Measurements from ENCODE around the gene SPTAN1.
A peak's percentile ranks its signal among the peaks of the same experiment; 100 is the strongest.

The SPTAN1 gene

GRCh38 chr9:128532581-128532980, 19.8 kb upstream of the SPTAN1 start:
- no peak for TF ChIP-seq JUND (IDR thresholded peaks at IDR 0.05; ENCODE audit: low read depth)
- DNase-seq (ENCODE audit: low read depth in 1 of 2, low spot score in 1 of 2) = no peak
- in situ Hi-C loops (cut with HindIII; ENCODE audit: low pct_unique_long_range_greater_than_20kb, low sequenced_read_pairs) = no loop called here

- TF ChIP-seq JUND (IDR thresholded peaks at IDR 0.05; ENCODE audit: low read depth) = no peak
- no peak for DNase-seq (ENCODE audit: low read depth in 1 of 2, low spot score in 1 of 2)
- in situ Hi-C loops (cut with HindIII; ENCODE audit: low pct_unique_long_range_greater_than_20kb, low sequenced_read_pairs) = no loop called here
These were observed 11.6 kb upstream of the SPTAN1 start for GRCh38 chr9:128540634-128541360.

- TF ChIP-seq JUND (IDR thresholded peaks at IDR 0.05; ENCODE audit: low read depth) = no peak
- in situ Hi-C loops (cut with HindIII; ENCODE audit: low pct_unique_long_range_greater_than_20kb, low sequenced_read_pairs) = no loop called here
- DNase-seq (ENCODE audit: low read depth in 1 of 2, low spot score in 1 of 2) = no peak
These were observed 5.9 kb upstream of the SPTAN1 start for GRCh38 chr9:128546504-128546903.

- no peak for DNase-seq (ENCODE audit: low read depth in 1 of 2, low spot score in 1 of 2)
- no peak for TF ChIP-seq JUND (IDR thresholded peaks at IDR 0.05; ENCODE audit: low read depth)
- in situ Hi-C loops (cut with HindIII; ENCODE audit: low pct_unique_long_range_greater_than_20kb, low sequenced_read_pairs) = no loop called here
These were observed 3.5 kb upstream of the SPTAN1 start for GRCh38 chr9:128548876-128549275.

GRCh38 chr9:128550226-128550625, 2.2 kb upstream of the SPTAN1 start:
- DNase-seq (ENCODE audit: low read depth in 1 of 2, low spot score in 1 of 2) = no peak
- no peak for TF ChIP-seq JUND (IDR thresholded peaks at IDR 0.05; ENCODE audit: low read depth)
- in situ Hi-C loops (cut with HindIII; ENCODE audit: low pct_unique_long_range_greater_than_20kb, low sequenced_read_pairs) = no loop called here

GRCh38 chr9:128550770-128551656, 1.4 kb upstream of the SPTAN1 start:
- TF ChIP-seq JUND (IDR thresholded peaks at IDR 0.05; ENCODE audit: low read depth) = no peak
- DNase-seq (ENCODE audit: low read depth in 1 of 2, low spot score in 1 of 2) = no peak
- in situ Hi-C loops (cut with HindIII; ENCODE audit: low pct_unique_long_range_greater_than_20kb, low sequenced_read_pairs) = no loop called here

DNA sequence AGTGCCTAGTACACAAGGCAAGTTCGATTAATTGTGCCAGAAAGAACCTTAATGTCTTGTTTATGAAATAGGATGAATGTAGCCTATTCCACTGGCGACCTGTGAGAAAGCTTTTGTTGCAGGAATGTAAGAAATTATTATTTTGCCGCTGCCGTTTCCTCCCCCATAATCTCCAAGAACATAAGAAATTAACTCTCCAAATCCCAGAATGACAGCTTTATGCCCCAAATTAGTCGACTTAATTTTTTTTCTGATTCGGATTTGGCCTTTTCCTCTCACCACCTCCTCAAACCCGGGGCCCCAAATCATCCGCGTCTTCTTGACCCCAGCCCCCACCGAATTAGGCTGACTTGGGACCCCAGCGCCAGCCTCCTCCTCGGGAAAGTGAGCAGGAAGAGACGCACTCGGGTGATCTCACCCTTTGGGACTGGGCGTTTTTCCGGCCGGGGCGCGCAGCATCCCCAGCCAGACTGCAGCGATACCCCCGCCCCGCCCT, 682 bp upstream of the SPTAN1 start:
- in situ Hi-C loops (cut with HindIII; ENCODE audit: low pct_unique_long_range_greater_than_20kb, low sequenced_read_pairs) = no loop called here
- DNase-seq (ENCODE audit: low read depth in 1 of 2, low spot score in 1 of 2) = no peak
- no peak for TF ChIP-seq JUND (IDR thresholded peaks at IDR 0.05; ENCODE audit: low read depth)

- peak; percentile 54 to 57 for DNase-seq (ENCODE audit: low read depth in 1 of 2, low spot score in 1 of 2)
- TF ChIP-seq JUND (IDR thresholded peaks at IDR 0.05; ENCODE audit: low read depth) = no peak
- in situ Hi-C loops (cut with HindIII; ENCODE audit: low pct_unique_long_range_greater_than_20kb, low sequenced_read_pairs) = no loop called here
These were observed 505 bp downstream of the SPTAN1 start for GRCh38 chr9:128552744-128553440.

GRCh38 chr9:128553728-128554127, 1.3 kb downstream of the SPTAN1 start:
- DNase-seq (ENCODE audit: low read depth in 1 of 2, low spot score in 1 of 2) = no peak
- in situ Hi-C loops (cut with HindIII; ENCODE audit: low pct_unique_long_range_greater_than_20kb, low sequenced_read_pairs) = no loop called here
- no peak for TF ChIP-seq JUND (IDR thresholded peaks at IDR 0.05; ENCODE audit: low read depth)

- in situ Hi-C loops (cut with HindIII; ENCODE audit: low pct_unique_long_range_greater_than_20kb, low sequenced_read_pairs) = no loop called here
- TF ChIP-seq JUND (IDR thresholded peaks at IDR 0.05; ENCODE audit: low read depth) = no peak
- peak; percentile 60 to 68 for DNase-seq (ENCODE audit: low read depth in 1 of 2, low spot score in 1 of 2)
These were observed 1.9 kb downstream of the SPTAN1 start for GRCh38 chr9:128554155-128554862.

DNA sequence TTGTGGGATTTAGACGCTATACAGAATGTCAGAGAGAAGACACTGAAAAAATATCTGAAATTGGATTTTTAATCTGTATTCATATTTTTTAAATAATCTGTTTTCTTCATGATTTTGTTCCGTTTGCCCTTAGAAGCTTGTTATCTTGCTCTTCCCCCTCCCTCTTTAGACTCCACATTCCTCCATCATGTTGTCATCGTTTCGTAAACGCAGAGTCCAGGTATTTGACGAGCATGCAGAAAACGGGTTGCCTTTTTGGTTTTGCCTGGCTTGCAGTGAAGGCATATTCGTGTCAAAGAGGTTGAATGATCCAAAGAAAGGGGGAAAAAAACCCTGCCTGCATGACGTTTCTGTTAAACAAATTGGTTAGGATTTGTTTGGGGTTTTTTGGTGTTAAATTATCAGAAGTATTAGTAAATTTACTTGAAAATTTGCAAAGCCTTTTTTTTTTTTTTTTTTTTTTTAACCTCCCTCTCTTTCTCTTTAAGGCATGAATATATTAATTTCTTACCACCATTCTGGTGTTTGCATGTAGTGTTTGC, 2.9 kb downstream of the SPTAN1 start:
- peak; percentile 83; the same call in 1 of the 2 replicates for TF ChIP-seq JUND (IDR thresholded peaks at IDR 0.05; ENCODE audit: low read depth)
- in situ Hi-C loops (cut with HindIII; ENCODE audit: low pct_unique_long_range_greater_than_20kb, low sequenced_read_pairs) = no loop called here
- peak; percentile 50 to 61 for DNase-seq (ENCODE audit: low read depth in 1 of 2, low spot score in 1 of 2)

GRCh38 chr9:128556276-128556675, 3.9 kb downstream of the SPTAN1 start:
- in situ Hi-C loops (cut with HindIII; ENCODE audit: low pct_unique_long_range_greater_than_20kb, low sequenced_read_pairs) = no loop called here
- no peak for TF ChIP-seq JUND (IDR thresholded peaks at IDR 0.05; ENCODE audit: low read depth)
- no peak for DNase-seq (ENCODE audit: low read depth in 1 of 2, low spot score in 1 of 2)
